B cell (primary cell): ENCODE data around the gene GBX1. TPM values are rescaled to one million over a fixed set of nuclear protein-coding genes. Genes with fewer than 3 reads are reported as not detected.
A peak's percentile ranks its signal among the peaks of the same experiment; 100 is the strongest.

Experiments
- ATAC-seq: fragments of 200-7000 bp; cut with Tn5 transposase; one replicate; pipeline ENCODE4 v1.10.0; 2021; ENCODE audit warnings: low read depth, mild to moderate bottlenecking, moderate number of reproducible peaks, moderate library complexity
- CTCF ChIA-PET: fragments of 350-600 bp; sonication (Branson Sonifier 250); formaldehyde crosslinking; loops from one replicate; lab custom pipeline; 2021; ENCODE audit warnings: antibody characterized with exemption, inconsistent platforms; lab: Charles Lee
- POLR2A ChIA-PET: fragments of 350-600 bp; sonication (Branson Sonifier 250); formaldehyde crosslinking; loops from one replicate; lab custom pipeline; 2021; ENCODE audit warnings: antibody characterized with exemption; lab: Charles Lee
- DNase-seq: peaks from one replicate; pipeline ENCODE4 v3.0.0; 2013
- H2AFZ ChIP-seq: 2 replicates; pipeline ENCODE4 v1.6.1; 2012; ENCODE audit warnings: mild to moderate bottlenecking, low read depth, low read length; ENCODE audit not compliant: insufficient read depth, poor library complexity, severe bottlenecking
- H3K27ac ChIP-seq, 2 donors: 1 replicate in 1 of 2; 2 replicates in 1 of 2; pipeline ENCODE4 v1.5.1; 2012 to 2013; ENCODE audit warnings: low read length in 2 of 2, mild to moderate bottlenecking in 2 of 2, moderate library complexity in 1 of 2
- H3K27me3 ChIP-seq, 4 experiments: fragments of 200-600 bp in 1 of 4; sonication (generic) in 1 of 4; replicated peaks in 1 of 4; 1 replicate in 2 of 4; 2 replicates in 2 of 4; pipeline versions ENCODE4 v1.6.1 to v1.7.0; 2013 to 2016; ENCODE audit warnings: low read length in 3 of 4, mild to moderate bottlenecking in 2 of 4, mixed read lengths in 1 of 4, moderate library complexity in 1 of 4; ENCODE audit not compliant: insufficient read depth in 4 of 4, control insufficient read depth in 3 of 4; ENCODE audit errors: control extremely low read depth in 1 of 4
- H3K36me3 ChIP-seq, 2 experiments: replicated peaks in 1 of 2; 1 replicate in 1 of 2; 2 replicates in 1 of 2; pipeline versions ENCODE4 v1.6.1 to v1.7.1; 2013; ENCODE audit warnings: low read length in 1 of 2; ENCODE audit not compliant: insufficient read depth in 2 of 2, control insufficient read depth in 1 of 2; ENCODE audit errors: control extremely low read depth in 1 of 2, extremely low read depth in 1 of 2
- H3K4me1 ChIP-seq, 2 donors: fragments of 200-600 bp in 1 of 2; sonication (generic) in 1 of 2; 1 replicate in 1 of 2; 2 replicates in 1 of 2; pipeline versions ENCODE4 v1.5.1 to v1.6.1; 2013 to 2017; ENCODE audit warnings: low read length in 2 of 2; ENCODE audit not compliant: control insufficient read depth in 2 of 2, insufficient read depth in 2 of 2
- H3K4me2 ChIP-seq: replicated peaks from 2 replicates; pipeline ENCODE3; 2012; ENCODE audit warnings: mild to moderate bottlenecking, low read depth, low read length; ENCODE audit not compliant: poor library complexity, severe bottlenecking
- H3K4me3 ChIP-seq, 5 experiments: fragments of 200-600 bp in 1 of 5; sonication (generic) in 1 of 5; 1 replicate in 3 of 5; 2 replicates in 2 of 5; pipeline versions ENCODE4 v1.5.1 to v1.7.0; 2011 to 2016; ENCODE audit warnings: low read length in 4 of 5, mild to moderate bottlenecking in 4 of 5, low read depth in 2 of 5, control low read depth in 1 of 5, moderate library complexity in 1 of 5; ENCODE audit not compliant: insufficient read depth in 1 of 5; ENCODE audit errors: control extremely low read depth in 1 of 5, extremely low read depth in 1 of 5
- H3K79me2 ChIP-seq: fragments of 200-600 bp; sonication (generic); one replicate; pipeline ENCODE4 v1.6.0; 2016; ENCODE audit warnings: low read length; ENCODE audit not compliant: control insufficient read depth, insufficient read depth
- H3K9ac ChIP-seq: fragments of 200-600 bp; sonication (generic); 2 replicates; pipeline ENCODE4 v1.6.1; 2017; ENCODE audit warnings: mild to moderate bottlenecking, low read length, moderate library complexity
- H3K9me3 ChIP-seq, 3 donors: one replicate each; pipeline versions ENCODE4 v1.6.1 to v1.7.1; 2013; ENCODE audit warnings: low read length in 2 of 3; ENCODE audit not compliant: control insufficient read depth in 2 of 3, insufficient read depth in 1 of 3; ENCODE audit errors: control extremely low read depth in 1 of 3
- H4K20me1 ChIP-seq: 2 replicates; pipeline ENCODE4 v1.6.0; 2012; ENCODE audit warnings: mild to moderate bottlenecking, low read length; ENCODE audit not compliant: insufficient read depth, control insufficient read depth, poor library complexity, severe bottlenecking
- H3K27ac Mint-ChIP-seq: one replicate; pipeline ENCODE4 v1.8.0; 2021; ENCODE audit warnings: mixed read lengths
- H3K27me3 Mint-ChIP-seq: one replicate; pipeline ENCODE4 v1.8.0; 2021; ENCODE audit warnings: mixed read lengths
- H3K4me1 Mint-ChIP-seq: one replicate; pipeline ENCODE4 v1.8.0; 2021; ENCODE audit warnings: mixed read lengths
- H3K4me3 Mint-ChIP-seq: one replicate; pipeline ENCODE4 v1.8.0; 2021; ENCODE audit warnings: mixed read lengths
- H3K9me3 Mint-ChIP-seq: one replicate; pipeline ENCODE4 v1.8.0; 2022; ENCODE audit warnings: mixed read lengths; ENCODE audit not compliant: insufficient read depth
- EZH2 ChIP-seq: IDR thresholded peaks from 2 replicates; pipeline ENCODE4 v1.6.1; 2012; ENCODE audit warnings: borderline replicate concordance, low read depth, mild to moderate bottlenecking, moderate library complexity, low read length; ENCODE audit not compliant: insufficient read depth, poor library complexity, severe bottlenecking
- WGBS: methylation state at CpG from one replicate; pipeline ENCODE4 v1.1.5; 2013; ENCODE audit warnings: missing lambda C conversion rate; ENCODE audit not compliant: insufficient coverage; 5-methylcytosine and 5-hydroxymethylcytosine counted together
- intact Hi-C: fragments of 100-400 bp; cut with micrococcal nuclease; formaldehyde crosslinking; loops from one replicate; pipeline ENCODE4 v1.10.0; 2022
- polyA plus RNA-seq: library from polyadenylated mRNA; depleted of rRNA; stranded (reverse); fragments of >200 nt; gene quantifications from 2 replicates; pipeline ENCODE4 v1.2.3, GENCODE V29; 2012
- total RNA-seq, 2 donors: library from RNA; stranded (reverse); fragments of 120-200 nt in 1 of 2; gene quantifications; 1 replicate in 1 of 2; 2 replicates in 1 of 2; pipeline versions ENCODE4 v1.2.3 to v1.2.4, GENCODE V29; 2013 to 2022
- TF ChIP-seq, protein P1 (sequence below): fragments of 200-600 bp; IDR thresholded peaks from one replicate; pipeline ENCODE4 v1.8.0; 2022; ENCODE audit warnings: antibody characterized with exemption, mild to moderate bottlenecking

Gene GBX1
- total and polyA plus RNA-seq, 2 donors (not counting 1 experiment from before 2014, with no cell fraction given), result not detected

DNA sequence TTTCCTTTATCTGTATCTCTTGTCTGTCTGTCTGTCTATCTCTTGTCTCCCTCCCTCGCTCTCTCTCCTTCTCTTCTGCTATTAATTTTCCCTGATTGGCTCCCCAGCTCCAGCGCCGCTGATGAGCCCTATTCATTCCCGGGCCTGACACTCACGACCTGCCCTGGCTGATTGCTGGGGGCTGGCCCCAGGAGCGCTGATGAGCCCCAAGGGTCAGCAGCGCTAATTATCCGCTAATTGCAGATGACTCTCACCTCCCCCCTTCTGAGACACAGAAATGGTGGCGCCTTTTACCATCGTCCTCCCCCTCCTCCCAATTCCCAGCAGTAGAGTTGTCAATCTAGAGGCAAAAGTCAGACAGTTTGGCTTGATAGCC, 1.3 kb upstream of the GBX1 start:
- intact Hi-C loops, result no loop called here
- POLR2A ChIA-PET, result no interaction called here
- H3K4me1 ChIP-seq, result peaks cover 10 to 28% of the 10 kb centered on the region in 2 donors
- Mint-ChIP-seq H3K9me3 (no peaks in the 10 kb centered on the region), H3K4me1 (peaks cover 20% of the 10 kb centered on the region), H3K27me3 (peaks cover 45% of the 10 kb centered on the region), H3K27ac (no peak overlapping the region), H3K4me3 (peak overlapping the region; percentile 89)
- no peak for ATAC-seq
- H3K4me3 ChIP-seq, result no peak overlapping the region
- CTCF ChIA-PET, result interaction anchor here (2.4 kb wide), 1 partner anchor 14 kb away, joined by 6 read pairs; no protein-coding TSS in a partner anchor
- H3K27ac ChIP-seq, result no peak overlapping the region
- peaks cover 2 to 66% (median 47%) of the 10 kb centered on the region in 4 experiments for H3K27me3 ChIP-seq
- WGBS, result 59% methylated on average over 10 of the region's 10 CpGs
- no peaks in the 10 kb centered on the region for H3K36me3 ChIP-seq
- peaks cover 0 to 22% (median 0%) of the 10 kb centered on the region in 3 donors for H3K9me3 ChIP-seq
- H3K4me2 ChIP-seq, result no peak overlapping the region
- H4K20me1 ChIP-seq, result no peaks in the 10 kb centered on the region
- no peak overlapping the region for H2AFZ ChIP-seq
- no peak for DNase-seq
- no peaks in the 10 kb centered on the region for H3K79me2 ChIP-seq
- TF ChIP-seq, protein P1, sequence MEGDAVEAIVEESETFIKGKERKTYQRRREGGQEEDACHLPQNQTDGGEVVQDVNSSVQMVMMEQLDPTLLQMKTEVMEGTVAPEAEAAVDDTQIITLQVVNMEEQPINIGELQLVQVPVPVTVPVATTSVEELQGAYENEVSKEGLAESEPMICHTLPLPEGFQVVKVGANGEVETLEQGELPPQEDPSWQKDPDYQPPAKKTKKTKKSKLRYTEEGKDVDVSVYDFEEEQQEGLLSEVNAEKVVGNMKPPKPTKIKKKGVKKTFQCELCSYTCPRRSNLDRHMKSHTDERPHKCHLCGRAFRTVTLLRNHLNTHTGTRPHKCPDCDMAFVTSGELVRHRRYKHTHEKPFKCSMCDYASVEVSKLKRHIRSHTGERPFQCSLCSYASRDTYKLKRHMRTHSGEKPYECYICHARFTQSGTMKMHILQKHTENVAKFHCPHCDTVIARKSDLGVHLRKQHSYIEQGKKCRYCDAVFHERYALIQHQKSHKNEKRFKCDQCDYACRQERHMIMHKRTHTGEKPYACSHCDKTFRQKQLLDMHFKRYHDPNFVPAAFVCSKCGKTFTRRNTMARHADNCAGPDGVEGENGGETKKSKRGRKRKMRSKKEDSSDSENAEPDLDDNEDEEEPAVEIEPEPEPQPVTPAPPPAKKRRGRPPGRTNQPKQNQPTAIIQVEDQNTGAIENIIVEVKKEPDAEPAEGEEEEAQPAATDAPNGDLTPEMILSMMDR, result no peak
- no peak for TF ChIP-seq EZH2
- H3K9ac ChIP-seq, result no peak overlapping the region

DNA sequence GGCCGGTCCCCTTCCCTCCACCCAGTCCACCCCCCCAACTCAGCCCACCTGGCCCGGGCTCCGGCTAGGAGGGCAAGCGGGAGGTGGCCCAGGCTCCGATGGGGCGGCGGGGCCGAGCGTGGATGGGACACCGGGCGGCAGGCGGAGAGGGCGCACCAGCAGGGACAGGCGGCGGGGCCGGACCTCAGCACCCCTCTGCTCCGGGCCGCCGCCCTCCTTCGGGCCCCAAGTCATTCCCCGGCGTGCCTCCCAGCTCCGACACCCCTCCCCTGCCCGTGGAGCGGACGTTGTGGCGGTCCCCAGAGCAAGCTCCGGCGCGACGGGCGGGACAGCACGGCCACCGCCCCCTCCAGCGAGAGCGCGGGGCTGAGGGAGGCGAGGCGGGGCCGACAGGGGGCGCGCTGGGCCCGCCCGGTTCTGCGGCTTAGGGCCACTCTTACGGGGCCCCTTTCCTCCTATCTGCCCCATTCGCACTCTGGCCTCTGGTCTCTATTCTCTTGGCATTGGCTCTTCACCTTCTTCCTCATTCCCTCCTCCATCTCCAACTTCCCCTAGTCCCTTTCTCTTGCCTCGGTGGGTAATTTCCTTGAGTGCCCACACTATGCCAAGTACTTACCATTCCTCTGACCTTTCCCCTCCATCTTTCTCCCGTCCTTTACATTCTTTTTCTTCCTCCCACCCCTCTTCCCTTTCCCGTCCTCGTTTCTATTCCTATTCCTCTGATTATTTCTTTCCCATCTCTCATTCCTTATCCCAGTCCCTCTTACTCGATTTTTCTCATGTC, 701 bp upstream of the GBX1 start:
- peaks cover 0 to 16% (median 0%) of the 10 kb centered on the region in 3 donors for H3K9me3 ChIP-seq
- no peaks in the 10 kb centered on the region for H3K79me2 ChIP-seq
- H3K4me2 ChIP-seq, result peak overlapping the region; percentile 96
- DNase-seq (peak; percentile 76), ATAC-seq (peak; percentile 62)
- Mint-ChIP-seq H3K4me3 (peak overlapping the region; percentile 89), H3K4me1 (peaks cover 20% of the 10 kb centered on the region), H3K27me3 (peaks cover 42% of the 10 kb centered on the region), H3K9me3 (no peaks in the 10 kb centered on the region), H3K27ac (no peak overlapping the region)
- CTCF ChIA-PET, result interaction anchor here (0.8 kb wide), 1 partner anchor 19 kb away, joined by 4 read pairs; no protein-coding TSS in a partner anchor
- peak overlapping the region; percentile 60 for H3K9ac ChIP-seq
- peak overlapping the region; percentile 76 for H2AFZ ChIP-seq
- H3K4me1 ChIP-seq, result peaks cover 10 to 28% of the 10 kb centered on the region in 2 donors
- no peak overlapping the region for H3K27ac ChIP-seq
- POLR2A ChIA-PET, result no interaction called here
- intact Hi-C loops, result no loop called here
- H4K20me1 ChIP-seq, result no peaks in the 10 kb centered on the region
- WGBS, result 2% methylated on average over 51 of the region's 52 CpGs
- peak overlapping the region in 4 of 5 experiments; percentile 19 to 57 (median 51) for H3K4me3 ChIP-seq
- peaks cover 2 to 63% (median 49%) of the 10 kb centered on the region in 4 experiments for H3K27me3 ChIP-seq
- H3K36me3 ChIP-seq, result no peaks in the 10 kb centered on the region
- TF ChIP-seq, protein P1, result peak; percentile 83
- peak; percentile 90 for TF ChIP-seq EZH2
